ENCODE results near the gene TMC6. TPM values are rescaled to one million over a fixed set of nuclear protein-coding genes. Genes with fewer than 3 reads are reported as not detected.
"Not testable (repeated sequence)": the region's sequence is repeated elsewhere in the genome, so short reads cannot be mapped to it uniquely, and the experiment has no call there.

The TMC6 gene, protein sequence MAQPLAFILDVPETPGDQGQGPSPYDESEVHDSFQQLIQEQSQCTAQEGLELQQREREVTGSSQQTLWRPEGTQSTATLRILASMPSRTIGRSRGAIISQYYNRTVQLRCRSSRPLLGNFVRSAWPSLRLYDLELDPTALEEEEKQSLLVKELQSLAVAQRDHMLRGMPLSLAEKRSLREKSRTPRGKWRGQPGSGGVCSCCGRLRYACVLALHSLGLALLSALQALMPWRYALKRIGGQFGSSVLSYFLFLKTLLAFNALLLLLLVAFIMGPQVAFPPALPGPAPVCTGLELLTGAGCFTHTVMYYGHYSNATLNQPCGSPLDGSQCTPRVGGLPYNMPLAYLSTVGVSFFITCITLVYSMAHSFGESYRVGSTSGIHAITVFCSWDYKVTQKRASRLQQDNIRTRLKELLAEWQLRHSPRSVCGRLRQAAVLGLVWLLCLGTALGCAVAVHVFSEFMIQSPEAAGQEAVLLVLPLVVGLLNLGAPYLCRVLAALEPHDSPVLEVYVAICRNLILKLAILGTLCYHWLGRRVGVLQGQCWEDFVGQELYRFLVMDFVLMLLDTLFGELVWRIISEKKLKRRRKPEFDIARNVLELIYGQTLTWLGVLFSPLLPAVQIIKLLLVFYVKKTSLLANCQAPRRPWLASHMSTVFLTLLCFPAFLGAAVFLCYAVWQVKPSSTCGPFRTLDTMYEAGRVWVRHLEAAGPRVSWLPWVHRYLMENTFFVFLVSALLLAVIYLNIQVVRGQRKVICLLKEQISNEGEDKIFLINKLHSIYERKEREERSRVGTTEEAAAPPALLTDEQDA
- 236 and 238 TPM in 2 replicates for total RNA-seq (2014; rRNA removed; shearing (Covaris generic))

DNA sequence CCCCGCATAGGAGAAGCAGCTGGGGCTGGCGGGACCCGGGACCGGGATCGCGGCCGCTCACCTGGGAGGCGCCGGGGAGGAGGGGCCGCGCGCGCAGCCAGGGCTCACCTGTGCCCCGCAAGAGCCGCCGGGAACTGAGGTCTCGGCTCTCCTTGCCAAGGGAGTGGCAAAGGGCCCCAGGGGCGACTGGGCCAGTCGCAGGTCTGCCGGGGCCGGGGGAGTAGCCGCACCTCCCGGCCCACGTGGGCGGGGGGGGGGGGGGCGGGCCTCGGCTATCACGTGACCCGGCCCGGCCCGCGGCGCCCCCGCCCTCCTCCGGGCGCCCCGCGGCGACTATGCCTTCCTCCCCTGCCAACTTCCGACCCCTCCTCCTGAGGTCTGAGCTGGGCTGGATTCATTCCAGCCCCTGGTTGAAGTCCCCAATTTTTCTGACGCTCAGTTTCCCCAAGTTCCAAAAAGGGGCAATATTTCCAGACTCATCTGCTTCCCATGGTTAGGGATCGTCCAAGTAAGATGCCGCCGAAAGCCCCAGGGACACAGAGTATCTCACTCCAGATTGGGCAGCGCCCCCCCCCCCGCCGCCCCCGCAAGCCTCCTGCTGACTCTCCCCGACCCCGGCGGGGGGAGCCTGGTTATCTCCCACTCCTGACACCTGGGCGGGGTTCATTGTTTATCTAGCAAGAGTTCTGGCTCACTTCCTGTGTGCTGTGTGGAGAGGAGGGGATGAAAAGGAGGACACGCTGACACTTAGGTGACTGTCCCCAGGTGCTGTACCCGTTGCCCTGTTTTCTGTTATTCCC lies at the start of gene TMC6:
TMC6 (minus strand) TSS at position 205 of the 800 bp plus-strand sequence. CDS start 1,923 bp downstream, outside the sequence.
- peak; percentile 90 for DNase-seq (ENCODE audit: low spot score)

GRCh38 chr17:78176548-78177025 lies 48.0 kb upstream of the TMC6 start:
- peak; percentile 71 for DNase-seq (ENCODE audit: low spot score)

- no peak for DNase-seq (ENCODE audit: low spot score)
Measured at GRCh38 chr17:78175643-78175981, 47.1 kb upstream of the TMC6 start.

GRCh38 chr17:78174870-78175642 lies 46.5 kb upstream of the TMC6 start:
- peak; percentile 81 for DNase-seq (ENCODE audit: low spot score)

- peak; percentile 93 for DNase-seq (ENCODE audit: low spot score)
Measured at GRCh38 chr17:78174346-78174869, 45.9 kb upstream of the TMC6 start.

DNA sequence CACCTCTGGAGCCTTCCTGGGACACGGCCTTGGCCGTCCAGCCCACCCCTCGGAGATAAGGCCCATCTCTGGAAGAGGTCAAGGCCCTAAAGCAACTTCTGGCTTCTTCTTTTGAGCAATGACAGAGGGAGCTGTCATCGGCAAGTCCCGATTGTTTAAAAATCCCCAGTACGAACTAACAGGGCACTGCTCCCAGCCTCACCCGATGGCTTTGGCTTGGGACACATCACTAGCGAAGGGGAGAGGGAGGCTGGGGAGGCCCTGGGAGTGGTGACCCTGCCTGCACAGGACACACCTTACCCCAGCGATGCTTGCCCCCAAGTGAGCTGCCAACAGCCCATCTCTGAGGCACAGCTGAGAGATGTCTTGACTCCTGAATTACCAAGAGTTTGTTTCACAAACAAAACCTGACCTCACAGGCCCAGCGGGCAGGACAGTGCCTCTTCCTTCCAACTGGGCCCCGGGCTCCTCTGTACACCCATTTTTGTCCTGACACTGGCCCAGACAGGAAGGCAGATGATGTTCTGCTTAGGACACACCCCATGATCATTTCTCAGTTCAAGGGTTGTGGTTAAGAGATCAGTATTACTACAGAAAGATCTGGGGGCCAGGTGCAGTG lies 44.7 kb upstream of the TMC6 start:
- DNase-seq (ENCODE audit: low spot score), result no peak

GRCh38 chr17:78172249-78173051 lies 43.9 kb upstream of the TMC6 start:
- DNase-seq (ENCODE audit: low spot score), result peak; percentile 43

DNA sequence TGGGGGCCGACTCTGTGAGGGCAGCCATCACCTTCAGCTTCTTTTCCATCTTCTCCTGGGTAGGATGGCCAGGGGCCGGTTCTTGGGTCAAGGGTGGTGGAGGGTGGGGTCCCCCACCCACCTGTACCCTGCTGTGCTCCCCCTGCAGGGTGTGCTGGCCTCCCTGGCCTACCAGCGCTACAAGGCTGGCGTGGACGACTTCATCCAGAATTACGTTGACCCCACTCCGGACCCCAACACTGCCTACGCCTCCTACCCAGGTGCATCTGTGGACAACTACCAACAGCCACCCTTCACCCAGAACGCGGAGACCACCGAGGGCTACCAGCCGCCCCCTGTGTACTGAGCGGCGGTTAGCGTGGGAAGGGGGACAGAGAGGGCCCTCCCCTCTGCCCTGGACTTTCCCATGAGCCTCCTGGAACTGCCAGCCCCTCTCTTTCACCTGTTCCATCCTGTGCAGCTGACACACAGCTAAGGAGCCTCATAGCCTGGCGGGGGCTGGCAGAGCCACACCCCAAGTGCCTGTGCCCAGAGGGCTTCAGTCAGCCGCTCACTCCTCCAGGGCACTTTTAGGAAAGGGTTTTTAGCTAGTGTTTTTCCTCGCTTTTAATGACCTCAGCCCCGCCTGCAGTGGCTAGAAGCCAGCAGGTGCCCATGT lies 43.2 kb upstream of the TMC6 start:
- not testable (repeated sequence) for DNase-seq (ENCODE audit: low spot score)

GRCh38 chr17:78170692-78171590 lies 42.4 kb upstream of the TMC6 start:
- DNase-seq (ENCODE audit: low spot score), result no peak

DNA sequence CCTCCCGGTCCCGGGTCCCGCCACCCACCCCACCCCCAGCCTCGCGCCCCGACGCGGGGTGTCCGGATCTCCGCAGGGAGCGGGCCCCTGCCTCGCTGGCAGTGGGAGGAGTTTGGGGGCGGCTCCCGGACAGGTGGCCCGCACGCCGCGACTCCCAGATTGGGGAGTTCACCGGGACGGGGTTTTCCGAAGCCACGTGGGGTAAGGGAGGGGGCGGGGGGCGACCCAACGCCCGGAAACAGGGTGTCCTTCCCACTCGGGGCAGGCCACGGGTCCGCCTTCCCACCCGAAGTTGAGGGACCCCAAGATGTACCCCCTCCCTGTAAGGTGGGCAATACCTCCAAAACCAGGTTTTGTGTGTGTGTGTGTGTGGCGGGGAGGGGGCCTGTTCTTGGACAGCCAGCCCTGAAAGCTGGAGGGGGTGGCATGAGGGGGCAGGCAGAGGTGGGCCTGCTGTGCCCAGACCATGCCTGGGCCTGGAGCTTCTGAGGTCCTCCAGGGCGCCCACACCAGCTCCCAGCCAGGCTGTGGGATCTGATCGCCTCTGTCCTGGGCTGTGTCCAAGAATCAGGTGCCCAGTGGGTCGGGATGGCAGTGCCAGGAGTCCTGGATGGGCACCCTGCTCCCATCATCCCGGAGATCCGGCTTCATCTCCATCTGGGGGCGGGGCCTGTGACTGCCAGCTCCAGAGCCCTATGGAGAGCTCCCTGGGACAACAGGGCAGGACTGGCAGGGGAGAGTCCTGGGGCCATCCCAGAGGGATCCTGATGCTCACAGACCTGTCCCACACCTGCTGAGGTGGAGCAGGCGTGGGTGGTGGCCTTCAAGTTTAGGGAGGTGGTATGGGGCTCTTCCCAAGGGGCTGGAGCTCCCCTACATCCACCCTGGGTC lies 40.6 kb upstream of the TMC6 start:
- DNase-seq (ENCODE audit: low spot score), result peak; percentile 82

DNA sequence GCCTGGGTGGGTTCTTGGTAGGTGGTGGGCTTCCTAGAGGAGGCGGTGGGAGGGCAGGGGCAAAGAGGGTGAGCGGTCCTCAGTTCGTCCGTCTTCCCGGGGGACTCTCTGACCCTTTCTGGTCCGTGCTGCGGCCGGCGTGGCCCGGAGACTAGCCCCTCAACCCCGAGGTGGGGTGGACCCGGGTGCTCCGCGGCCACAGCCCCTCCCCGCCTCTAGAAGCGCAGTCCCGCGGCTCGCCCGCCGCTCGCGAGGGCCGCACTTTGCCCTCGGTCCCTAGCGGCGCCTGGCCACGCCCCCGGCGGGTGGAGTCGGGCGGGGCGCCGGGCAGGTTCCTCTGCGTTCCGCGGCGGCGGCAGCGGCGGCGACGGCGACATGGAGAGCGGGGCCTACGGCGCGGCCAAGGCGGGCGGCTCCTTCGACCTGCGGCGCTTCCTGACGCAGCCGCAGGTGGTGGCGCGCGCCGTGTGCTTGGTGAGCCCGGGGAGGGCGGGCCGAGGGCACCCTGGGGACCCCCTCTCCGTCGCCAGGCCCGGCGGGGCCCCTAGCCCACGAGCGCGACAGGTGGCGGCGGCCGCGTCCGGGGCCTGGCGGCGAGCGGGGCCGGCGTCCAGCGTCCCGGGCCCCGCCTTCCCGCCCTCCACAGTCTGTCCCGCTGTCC lies 39.8 kb upstream of the TMC6 start, which contains the start of gene SYNGR2:
SYNGR2 (plus strand) TSS at position 340 of the 661 bp plus-strand sequence; CDS start at position 376, 36 bp downstream.
- DNase-seq (ENCODE audit: low spot score), result peak; percentile 88

- DNase-seq (ENCODE audit: low spot score), result no peak
Measured at GRCh38 chr17:78166416-78166815, 37.9 kb upstream of the TMC6 start.

GRCh38 chr17:78164748-78165607 lies 36.4 kb upstream of the TMC6 start:
- DNase-seq (ENCODE audit: low spot score), result no peak

DNA sequence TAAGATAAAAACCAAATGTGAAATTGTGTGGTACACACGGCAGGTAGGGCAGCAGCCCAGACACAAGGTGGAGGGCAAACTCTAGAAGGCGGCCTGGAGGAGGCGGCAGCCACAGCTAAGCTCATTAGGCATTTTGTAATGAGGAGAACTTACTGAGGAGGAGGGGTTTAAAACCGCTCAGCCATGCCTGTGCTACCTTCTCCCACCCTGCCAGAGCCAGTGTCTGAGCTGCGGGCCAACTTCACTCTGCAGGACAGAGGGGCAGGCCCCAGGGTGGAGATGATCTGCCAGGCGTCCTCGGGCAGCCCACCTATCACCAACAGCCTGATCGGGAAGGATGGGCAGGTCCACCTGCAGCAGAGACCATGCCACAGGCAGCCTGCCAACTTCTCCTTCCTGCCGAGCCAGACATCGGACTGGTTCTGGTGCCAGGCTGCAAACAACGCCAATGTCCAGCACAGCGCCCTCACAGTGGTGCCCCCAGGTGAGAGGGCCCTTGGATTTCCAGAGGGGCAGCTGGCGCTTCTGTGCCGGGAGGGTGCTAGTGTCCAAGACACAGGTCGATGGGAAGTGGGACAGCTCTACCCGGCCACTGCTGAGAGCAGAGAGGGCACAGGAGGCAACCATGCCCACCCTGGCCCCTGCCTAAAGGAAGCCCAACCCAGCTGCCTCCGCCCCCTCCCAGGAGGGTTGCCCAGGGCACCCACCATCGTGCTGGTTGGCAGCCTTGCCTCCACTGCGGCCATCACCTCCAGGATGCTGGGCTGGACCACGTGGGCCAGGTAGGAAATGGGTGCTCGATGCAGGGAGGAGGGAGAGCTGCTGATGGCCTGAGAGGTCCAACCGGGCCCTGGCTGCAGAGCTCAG lies 35.6 kb upstream of the TMC6 start:
- DNase-seq (ENCODE audit: low spot score), result no peak
